ENCODE data around the gene TTC19. TPM values are rescaled to one million over a fixed set of nuclear protein-coding genes. Genes with fewer than 3 reads are reported as not detected.
A peak's percentile ranks its signal among the peaks of the same experiment; 100 is the strongest.

Gene TTC19
- total and polyA plus RNA-seq, 2 experiments from 2014 or later, result 26.3 to 45.3 TPM

DNA sequence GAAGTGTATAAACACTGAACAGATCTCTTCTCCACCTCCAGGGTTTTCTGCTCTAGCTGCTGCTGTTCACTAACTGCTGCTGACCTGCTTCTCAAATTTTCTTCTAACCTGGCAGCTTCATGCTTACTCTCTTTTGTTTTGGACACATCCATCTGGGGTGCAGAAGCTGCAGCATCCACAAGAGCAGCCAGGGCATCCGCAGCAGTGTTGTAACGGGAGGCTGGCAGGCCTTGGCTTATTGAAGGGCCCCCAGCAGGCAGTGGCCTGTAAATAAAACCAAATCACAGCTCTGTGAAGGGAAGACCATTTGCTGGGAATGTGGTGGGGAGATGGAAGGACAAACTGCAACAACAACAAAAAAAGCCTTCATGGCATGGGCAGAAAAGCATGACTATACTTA, 62.0 kb downstream of the TTC19 start:
- no peaks in the 10 kb centered on the region for H3K4me1 ChIP-seq (ENCODE audit: insufficient read depth)
- H3K9me3 ChIP-seq (ENCODE audit: low read depth), result no peaks in the 10 kb centered on the region
- H3K27ac ChIP-seq, result no peak overlapping the region
- H3K9ac ChIP-seq, result no peak overlapping the region
- H3K36me3 ChIP-seq (ENCODE audit: low read depth), result peaks cover 72% of the 10 kb centered on the region
- no peak for TF ChIP-seq EZH2phosphoT487 (IDR thresholded peaks at IDR 0.05; ENCODE audit: insufficient read depth, low read depth)
- TF ChIP-seq EZH2 (IDR thresholded peaks at IDR 0.05; ENCODE audit: insufficient read depth, poor library complexity, severe bottlenecking), result no peak
- no peaks in the 10 kb centered on the region; the same call in 1 of the 2 replicates for H3K79me2 ChIP-seq (ENCODE audit: insufficient read depth)
- in situ Hi-C loops (cut with MboI), result no loop called here
- no peaks in the 10 kb centered on the region for H4K20me1 ChIP-seq (ENCODE audit: insufficient read depth)
- DNase-seq, result no peak
- H2AFZ ChIP-seq, result no peak overlapping the region
- no peaks in the 10 kb centered on the region for H3K27me3 ChIP-seq (replicated peaks; ENCODE audit: insufficient read depth)
- no peak overlapping the region for H3K4me3 ChIP-seq
- no peaks in the 10 kb centered on the region for H3K9me2 ChIP-seq (ENCODE audit: insufficient read depth)
- no peaks in the 10 kb centered on the region for H3F3A ChIP-seq (ENCODE audit: insufficient read depth)
- H3K4me2 ChIP-seq (ENCODE audit: unreplicated experiment), result no peak overlapping the region
- 81 to 82% methylated on average over 2 of the region's 2 CpGs for WGBS, 2 experiments (ENCODE audit: low coverage in 1 of 2, low lambda C conversion rate in 2 of 2, missing lambda C conversion rate in 2 of 2)

DNA sequence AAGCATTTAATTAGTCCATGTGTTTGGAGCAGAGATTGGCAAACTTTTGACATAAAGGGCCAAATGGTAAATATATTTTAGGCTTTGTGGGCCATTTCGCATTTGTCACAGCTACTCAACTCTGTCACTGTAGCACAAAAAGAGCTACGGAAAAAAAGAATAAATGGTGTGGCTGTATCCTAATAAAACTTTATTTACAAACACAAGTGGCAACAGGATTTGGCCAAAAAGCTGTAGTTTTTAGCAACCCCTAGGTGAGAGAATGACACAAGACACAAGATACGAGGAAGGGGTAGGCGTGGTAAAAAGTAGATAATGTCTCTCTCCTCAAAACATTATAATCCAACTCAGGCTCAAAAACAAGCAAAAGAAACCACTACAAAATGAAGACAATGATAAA, 66.5 kb downstream of the TTC19 start:
- in situ Hi-C loops (cut with MboI), result no loop called here
- peaks cover 77% of the 10 kb centered on the region for H3K36me3 ChIP-seq (ENCODE audit: low read depth)
- 98 to 99% methylated on average over 4 of the region's 4 CpGs for WGBS, 2 experiments (ENCODE audit: low coverage in 1 of 2, low lambda C conversion rate in 2 of 2, missing lambda C conversion rate in 2 of 2)

DNA sequence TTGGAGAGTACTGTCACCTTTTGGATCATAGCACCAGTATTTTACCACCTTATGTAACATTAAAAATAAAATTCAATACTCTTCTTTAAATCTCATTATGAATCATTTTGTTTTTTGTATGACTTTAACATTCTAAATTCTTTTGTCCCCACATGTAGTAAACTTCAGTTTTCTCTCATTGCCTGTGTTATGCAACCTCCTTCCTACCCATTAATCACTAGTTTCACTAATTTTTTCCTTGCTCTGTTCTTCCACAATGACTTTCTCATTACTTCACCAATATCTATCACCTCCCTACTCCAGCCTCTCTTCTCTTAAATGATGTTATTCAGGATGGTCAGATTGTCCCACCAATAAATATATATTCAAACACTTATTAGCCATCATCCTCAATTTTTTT, 68.7 kb downstream of the TTC19 start:
- TF ChIP-seq EZH2 (IDR thresholded peaks at IDR 0.05; ENCODE audit: insufficient read depth, poor library complexity, severe bottlenecking) (no peak), EZH2phosphoT487 (IDR thresholded peaks at IDR 0.05; ENCODE audit: insufficient read depth, low read depth) (no peak)
- H3K4me3 ChIP-seq, result no peak overlapping the region
- 0 out of 2 replicates have a peak overlapping the region, but pooled peaks have one; percentile 8 for H3K27ac ChIP-seq
- H4K20me1 ChIP-seq (ENCODE audit: insufficient read depth), result no peaks in the 10 kb centered on the region
- no peak overlapping the region for H3K4me2 ChIP-seq (ENCODE audit: unreplicated experiment)
- no peaks in the 10 kb centered on the region for H3K27me3 ChIP-seq (replicated peaks; ENCODE audit: insufficient read depth)
- H3K79me2 ChIP-seq (ENCODE audit: insufficient read depth), result no peaks in the 10 kb centered on the region; the same call in 1 of the 2 replicates
- DNase-seq, result peak; percentile 56
- peaks cover 7% of the 10 kb centered on the region for H3F3A ChIP-seq (ENCODE audit: insufficient read depth)
- H2AFZ ChIP-seq, result no peak overlapping the region
- H3K9ac ChIP-seq, result no peak overlapping the region
- H3K9me3 ChIP-seq (ENCODE audit: low read depth), result no peaks in the 10 kb centered on the region
- in situ Hi-C loops (cut with MboI), result no loop called here
- H3K9me2 ChIP-seq (ENCODE audit: insufficient read depth), result no peaks in the 10 kb centered on the region
- peaks cover 79% of the 10 kb centered on the region for H3K36me3 ChIP-seq (ENCODE audit: low read depth)
- 0 out of 2 replicates have a peak, but pooled peaks cover 6% of the 10 kb centered on the region for H3K4me1 ChIP-seq (ENCODE audit: insufficient read depth)

More for the DNA sequence above, 66.5 kb downstream of the TTC19 start:
- 0 out of 2 replicates have a peak, but pooled peaks cover 6% of the 10 kb centered on the region for H3K4me1 ChIP-seq (ENCODE audit: insufficient read depth)
- H3K79me2 ChIP-seq (ENCODE audit: insufficient read depth), result no peaks in the 10 kb centered on the region; the same call in 1 of the 2 replicates
- H3K27me3 ChIP-seq (replicated peaks; ENCODE audit: insufficient read depth), result no peaks in the 10 kb centered on the region
- peaks cover 7% of the 10 kb centered on the region for H3F3A ChIP-seq (ENCODE audit: insufficient read depth)
- H3K9ac ChIP-seq, result no peak overlapping the region
- no peak overlapping the region for H2AFZ ChIP-seq
- TF ChIP-seq EZH2phosphoT487 (IDR thresholded peaks at IDR 0.05; ENCODE audit: insufficient read depth, low read depth) (no peak), EZH2 (IDR thresholded peaks at IDR 0.05; ENCODE audit: insufficient read depth, poor library complexity, severe bottlenecking) (no peak)
- H3K4me3 ChIP-seq, result no peak overlapping the region
- H3K27ac ChIP-seq, result no peak overlapping the region
- no peaks in the 10 kb centered on the region for H3K9me2 ChIP-seq (ENCODE audit: insufficient read depth)
- no peaks in the 10 kb centered on the region for H4K20me1 ChIP-seq (ENCODE audit: insufficient read depth)
- no peak overlapping the region for H3K4me2 ChIP-seq (ENCODE audit: unreplicated experiment)
- no peaks in the 10 kb centered on the region for H3K9me3 ChIP-seq (ENCODE audit: low read depth)
- DNase-seq, result no peak

DNA sequence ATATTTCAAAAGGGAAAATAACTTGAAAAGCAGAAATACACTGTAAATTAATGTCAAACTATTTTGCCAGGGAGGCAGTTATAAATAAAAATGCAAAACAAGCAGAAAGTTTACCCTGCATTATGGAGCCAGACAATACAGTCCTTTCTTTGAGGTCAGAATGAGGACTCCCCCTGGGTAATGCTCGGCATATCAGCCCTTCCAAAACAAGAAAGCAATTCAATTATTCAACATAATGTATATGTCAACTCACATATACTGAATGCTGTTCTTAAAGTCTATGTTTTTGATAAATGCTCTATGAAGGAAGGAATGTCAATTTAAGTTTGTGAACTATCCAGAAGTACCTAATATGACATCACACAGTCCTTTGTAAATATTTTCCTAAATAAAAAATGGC, 72.4 kb downstream of the TTC19 start:
- no peak overlapping the region for H2AFZ ChIP-seq
- 71 to 74% methylated on average over 1 of the region's 1 CpG for WGBS, 2 experiments (ENCODE audit: low coverage in 1 of 2, low lambda C conversion rate in 2 of 2, missing lambda C conversion rate in 2 of 2)
- H3K9me3 ChIP-seq (ENCODE audit: low read depth), result no peaks in the 10 kb centered on the region
- H3K4me2 ChIP-seq (ENCODE audit: unreplicated experiment), result no peak overlapping the region
- in situ Hi-C loops (cut with MboI), result no loop called here
- no peak overlapping the region for H3K27ac ChIP-seq
- H4K20me1 ChIP-seq (ENCODE audit: insufficient read depth), result no peaks in the 10 kb centered on the region
- no peak overlapping the region for H3K9ac ChIP-seq
- TF ChIP-seq EZH2 (IDR thresholded peaks at IDR 0.05; ENCODE audit: insufficient read depth, poor library complexity, severe bottlenecking), result no peak
- TF ChIP-seq EZH2phosphoT487 (IDR thresholded peaks at IDR 0.05; ENCODE audit: insufficient read depth, low read depth), result no peak
- H3K36me3 ChIP-seq (ENCODE audit: low read depth), result peaks cover 70% of the 10 kb centered on the region
- no peak for DNase-seq
- H3K27me3 ChIP-seq (replicated peaks; ENCODE audit: insufficient read depth), result no peaks in the 10 kb centered on the region
- H3K4me1 ChIP-seq (ENCODE audit: insufficient read depth), result 0 out of 2 replicates have a peak, but pooled peaks cover 6% of the 10 kb centered on the region
- H3K4me3 ChIP-seq, result no peak overlapping the region
- H3K79me2 ChIP-seq (ENCODE audit: insufficient read depth), result peaks cover 11% of the 10 kb centered on the region
- H3F3A ChIP-seq (ENCODE audit: insufficient read depth), result peaks cover 11% of the 10 kb centered on the region
- H3K9me2 ChIP-seq (ENCODE audit: insufficient read depth), result no peaks in the 10 kb centered on the region

DNA sequence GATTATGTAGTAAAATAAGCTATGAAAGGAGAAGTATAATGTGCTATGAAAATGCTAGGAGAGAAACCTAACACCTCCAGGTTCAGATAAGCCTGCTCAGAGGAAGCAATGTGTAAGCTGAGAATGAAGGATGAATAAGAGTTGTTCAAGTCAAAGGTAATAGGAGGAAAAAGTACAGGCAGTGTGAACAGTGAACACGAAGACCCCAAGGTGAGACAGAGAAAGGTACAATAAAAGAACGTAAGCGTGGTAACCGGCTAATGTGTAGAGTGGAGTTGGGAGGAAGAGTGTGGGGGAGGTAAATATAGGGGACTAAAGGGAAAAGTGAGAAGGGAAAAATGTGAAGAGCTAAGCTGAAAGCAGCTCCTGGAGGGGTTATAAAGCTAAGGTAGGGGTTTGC, 74.2 kb downstream of the TTC19 start:
- in situ Hi-C loops (cut with MboI), result no loop called here
- Histone ChIP-seq H3K79me2 (ENCODE audit: insufficient read depth) (peaks cover 11% of the 10 kb centered on the region; the same call in 1 of the 2 replicates), H3K4me1 (ENCODE audit: insufficient read depth) (no peaks in the 10 kb centered on the region), H4K20me1 (ENCODE audit: insufficient read depth) (no peaks in the 10 kb centered on the region), H3K4me2 (ENCODE audit: unreplicated experiment) (no peak overlapping the region), H3K27ac (no peak overlapping the region), H3K4me3 (no peak overlapping the region), H3F3A (ENCODE audit: insufficient read depth) (peaks cover 4% of the 10 kb centered on the region; the same call in 1 of the 2 replicates), H3K27me3 (replicated peaks; ENCODE audit: insufficient read depth) (no peaks in the 10 kb centered on the region), H3K36me3 (ENCODE audit: low read depth) (peaks cover 76% of the 10 kb centered on the region), H3K9me3 (ENCODE audit: low read depth) (no peaks in the 10 kb centered on the region), H3K9me2 (ENCODE audit: insufficient read depth) (no peaks in the 10 kb centered on the region), H2AFZ (no peak overlapping the region), H3K9ac (no peak overlapping the region)
- no peak for DNase-seq
- no peak for TF ChIP-seq EZH2phosphoT487 (IDR thresholded peaks at IDR 0.05; ENCODE audit: insufficient read depth, low read depth)
- TF ChIP-seq EZH2 (IDR thresholded peaks at IDR 0.05; ENCODE audit: insufficient read depth, poor library complexity, severe bottlenecking), result no peak
- 98 to 99% methylated on average over 4 of the region's 4 CpGs for WGBS, 2 experiments (ENCODE audit: low coverage in 1 of 2, low lambda C conversion rate in 2 of 2, missing lambda C conversion rate in 2 of 2)

Data from GM23248 (cell line).